HEK293T (cell line): ENCODE measurements around the gene METTL16.

Source experiments
- CTCF ChIA-PET: fragments of 350-600 bp; formaldehyde crosslinking; extraction: SDS; loops from one replicate; lab custom pipeline; 2021; ENCODE audit warnings: antibody characterized with exemption, inconsistent platforms; lab: Yijun Ruan, JAX
- POLR2A ChIA-PET: fragments of 350-600 bp; formaldehyde crosslinking; extraction: SDS; loops from one replicate; lab custom pipeline; 2020; ENCODE audit warnings: antibody characterized with exemption, inconsistent platforms; lab: Yijun Ruan, JAX
- DNase-seq: peaks from one replicate; pipeline ENCODE4 v3.0.0; 2012; ENCODE audit warnings: mixed read lengths; ENCODE audit errors: extremely low spot score
- ARNT ChIP-seq: fragments of 450-650 bp; IDR thresholded peaks from 2 replicates; pipeline ENCODE4 v1.6.1; 2017; ENCODE audit warnings: mild to moderate bottlenecking
- BHLHE40 ChIP-seq: fragments of 450-650 bp; IDR thresholded peaks from 2 replicates; pipeline ENCODE4 v1.6.1; 2016; ENCODE audit warnings: mild to moderate bottlenecking, moderate library complexity, borderline replicate concordance
- CTBP1 ChIP-seq: fragments of 450-650 bp; IDR thresholded peaks from 2 replicates; pipeline ENCODE4 v1.6.1; 2016; ENCODE audit warnings: borderline replicate concordance
- ELF4 ChIP-seq: fragments of 450-650 bp; IDR thresholded peaks from 2 replicates; pipeline ENCODE4 v1.6.1; 2017; ENCODE audit warnings: antibody characterized with exemption
- FOXA1 ChIP-seq: fragments of 450-650 bp; IDR thresholded peaks from 2 replicates; pipeline ENCODE4 v1.6.1; 2016; ENCODE audit warnings: mild to moderate bottlenecking
- FOXK2 ChIP-seq: fragments of 450-650 bp; IDR thresholded peaks from 2 replicates; pipeline ENCODE4 v1.6.1; 2016; ENCODE audit warnings: mild to moderate bottlenecking
- FOXM1 ChIP-seq: fragments of 450-650 bp; IDR thresholded peaks from 2 replicates; pipeline ENCODE4 v1.6.1; 2017; ENCODE audit warnings: mild to moderate bottlenecking, borderline replicate concordance
- HDGF ChIP-seq: fragments of 450-650 bp; IDR thresholded peaks from 2 replicates; pipeline ENCODE4 v1.6.1; 2017; ENCODE audit warnings: antibody characterized with exemption, borderline replicate concordance
- L3MBTL2 ChIP-seq: fragments of 450-650 bp; conservative IDR thresholded peaks from 2 replicates; pipeline ENCODE4 v1.6.1; 2016; ENCODE audit warnings: mild to moderate bottlenecking
- LEF1 ChIP-seq: fragments of 450-650 bp; IDR thresholded peaks from 2 replicates; pipeline ENCODE4 v1.6.1; 2017; ENCODE audit warnings: mild to moderate bottlenecking, borderline replicate concordance
- NFRKB ChIP-seq: fragments of 450-650 bp; IDR thresholded peaks from 2 replicates; pipeline ENCODE4 v1.6.1; 2016; ENCODE audit warnings: mild to moderate bottlenecking, moderate library complexity
- PKNOX1 ChIP-seq: fragments of 450-650 bp; IDR thresholded peaks from 2 replicates; pipeline ENCODE4 v1.6.1; 2016
- SP1 ChIP-seq: fragments of 450-650 bp; IDR thresholded peaks from 2 replicates; pipeline ENCODE4 v1.6.1; 2017
- SUZ12 ChIP-seq: fragments of 450-650 bp; IDR thresholded peaks from 2 replicates; pipeline ENCODE4 v1.6.1; 2016; ENCODE audit warnings: mild to moderate bottlenecking
- TARDBP ChIP-seq: fragments of 450-650 bp; IDR thresholded peaks from 2 replicates; pipeline ENCODE4 v1.6.1; 2016
- ZNF384 ChIP-seq: fragments of 450-650 bp; IDR thresholded peaks from 2 replicates; pipeline ENCODE4 v1.6.1; 2016

Gene METTL16

GRCh38 chr17:2386400-2387085 is 125.1 kb downstream of the METTL16 start:
- TF ChIP-seq LEF1 (no peak), ZNF384 (no peak), FOXM1 (no peak), ELF4 (no peak), FOXA1 (no peak), BHLHE40 (no peak), CTBP1 (no peak), NFRKB (no peak), SUZ12 (no peak), FOXK2 (no peak), ARNT (no peak), L3MBTL2 (no peak), PKNOX1 (no peak), HDGF (no peak), SP1 (no peak)
- ChIA-PET POLR2A (no interaction called here), CTCF (no interaction called here)
- no peak for DNase-seq

- POLR2A ChIA-PET = no interaction called here
- CTCF ChIA-PET = interaction anchor here (3.6 kb wide), 1 partner anchor 31 kb away, joined by 95 read pairs; no protein-coding TSS in a partner anchor
- TF ChIP-seq ELF4 = no peak
- TF ChIP-seq TARDBP = no peak
- TF ChIP-seq ARNT = no peak
- TF ChIP-seq L3MBTL2 = no peak
- no peak for TF ChIP-seq PKNOX1
- TF ChIP-seq SP1 = no peak
- no peak for TF ChIP-seq FOXA1
- TF ChIP-seq FOXM1 = no peak
- DNase-seq = no peak
These were observed 126.2 kb downstream of the METTL16 start for GRCh38 chr17:2385240-2386210.

- POLR2A ChIA-PET = interaction anchor here (3.3 kb wide), 1 partner anchor 8 kb away, joined by 16 read pairs; no protein-coding TSS in a partner anchor
- CTCF ChIA-PET = interaction anchor here (2.2 to 3.6 kb wide), 2 partner anchors 22 to 32 kb away, joined by 14 to 95 read pairs; no protein-coding TSS in a partner anchor
- DNase-seq = no peak
- TF ChIP-seq SUZ12 = no peak
- no peak for TF ChIP-seq HDGF
- TF ChIP-seq PKNOX1 = no peak
- no peak for TF ChIP-seq FOXK2
- TF ChIP-seq CTBP1 = no peak
- no peak for TF ChIP-seq ELF4
- TF ChIP-seq NFRKB = no peak
- no peak for TF ChIP-seq FOXA1
- no peak for TF ChIP-seq LEF1
- no peak for TF ChIP-seq TARDBP
- TF ChIP-seq SP1 = no peak
- TF ChIP-seq ZNF384 = no peak
These were observed 127.1 kb downstream of the METTL16 start for GRCh38 chr17:2384439-2385127.

GRCh38 chr17:2383628-2384167 is 128.0 kb downstream of the METTL16 start:
- CTCF ChIA-PET = interaction anchor here (0.6 to 3.6 kb wide), 8 partner anchors 8 to 149 kb away, joined by 3 to 95 read pairs (median 6); no protein-coding TSS in a partner anchor
- no peak for TF ChIP-seq L3MBTL2
- TF ChIP-seq PKNOX1 = no peak
- no peak for TF ChIP-seq HDGF
- TF ChIP-seq SUZ12 = no peak
- TF ChIP-seq LEF1 = no peak
- TF ChIP-seq FOXM1 = no peak
- TF ChIP-seq FOXA1 = no peak
- TF ChIP-seq ZNF384 = no peak
- TF ChIP-seq NFRKB = no peak
- TF ChIP-seq TARDBP = no peak
- no peak for TF ChIP-seq SP1
- TF ChIP-seq BHLHE40 = no peak
- POLR2A ChIA-PET = interaction anchor here (0.7 to 3.3 kb wide), 4 partner anchors 9 to 34 kb away, joined by 3 to 16 read pairs (median 7); no protein-coding TSS in a partner anchor
- no peak for DNase-seq
